DOHH2 (cell line): Measurements from ENCODE around the gene GDF2.

Experiments
- H3F3A ChIP-seq: fragments of 200-600 bp; sonication (generic), shearing (Covaris generic); 2 replicates; pipeline ENCODE4 v1.6.0; 2016; ENCODE audit warnings: antibody characterized with exemption, mild to moderate bottlenecking; ENCODE audit not compliant: control insufficient read depth, insufficient read depth
- H3K27ac ChIP-seq: fragments of 200-600 bp; sonication (generic); 2 replicates; pipeline ENCODE4 v1.5.1; 2014; ENCODE audit warnings: low read depth, mild to moderate bottlenecking, low read length, moderate library complexity
- H3K27me3 ChIP-seq: fragments of 200-600 bp; sonication (generic); 2 replicates; pipeline ENCODE4 v1.6.1; 2014; ENCODE audit warnings: mild to moderate bottlenecking, low read length, mixed read lengths; ENCODE audit not compliant: control insufficient read depth
- H3K36me3 ChIP-seq: fragments of 200-600 bp; sonication (generic); 2 replicates; pipeline ENCODE4 v1.6.1; 2014; ENCODE audit warnings: mild to moderate bottlenecking, low read length, moderate library complexity, mixed read lengths; ENCODE audit not compliant: control insufficient read depth
- H3K4me1 ChIP-seq: fragments of 200-600 bp; sonication (generic); 2 replicates; pipeline ENCODE4 v1.6.1; 2014; ENCODE audit warnings: mild to moderate bottlenecking, low read length, mixed read lengths; ENCODE audit not compliant: control insufficient read depth
- H3K4me2 ChIP-seq: fragments of 200-600 bp; sonication (generic); 2 replicates; pipeline ENCODE4 v1.6.0; 2014; ENCODE audit warnings: mild to moderate bottlenecking, low read length, moderate library complexity
- H3K4me3 ChIP-seq: fragments of 200-600 bp; sonication (generic); 2 replicates; pipeline ENCODE4 v1.5.1; 2014; ENCODE audit warnings: mild to moderate bottlenecking, low read length, mixed read lengths
- H3K79me2 ChIP-seq: fragments of 200-600 bp; sonication (generic); 2 replicates; pipeline ENCODE4 v1.6.1; 2014; ENCODE audit warnings: mild to moderate bottlenecking, low read length, mixed read lengths; ENCODE audit not compliant: control insufficient read depth
- H3K9me2 ChIP-seq: fragments of 200-600 bp; sonication (generic); replicated peaks from 2 replicates; pipeline ENCODE4 v1.6.1; 2014; ENCODE audit warnings: mild to moderate bottlenecking, low read length, mixed read lengths; ENCODE audit not compliant: control insufficient read depth
- H3K9me3 ChIP-seq: fragments of 200-600 bp; sonication (generic); 2 replicates; pipeline ENCODE4 v1.6.1; 2014; ENCODE audit warnings: antibody characterized with exemption, low read length, mixed read lengths; ENCODE audit not compliant: control insufficient read depth, insufficient read depth
- H4K20me1 ChIP-seq: fragments of 200-600 bp; sonication (generic); 2 replicates; pipeline ENCODE4 v1.6.0; 2014; ENCODE audit warnings: low read depth, mild to moderate bottlenecking, antibody characterized with exemption, low read length, moderate library complexity; ENCODE audit not compliant: control insufficient read depth, insufficient read depth
- CTCF ChIP-seq: fragments of 200-600 bp; sonication (generic); IDR thresholded peaks from one replicate; pipeline ENCODE4 v1.5.1; 2014; ENCODE audit warnings: antibody characterized with exemption, mild to moderate bottlenecking, low read depth, low read length; ENCODE audit not compliant: poor library complexity, severe bottlenecking
- EZH2phosphoT487 ChIP-seq: fragments of 200-600 bp; sonication (generic); IDR thresholded peaks from 2 replicates; pipeline ENCODE4 v1.6.1; 2017; ENCODE audit warnings: borderline replicate concordance, mild to moderate bottlenecking, antibody characterized with exemption, low read length, moderate library complexity, mixed read lengths

Gene GDF2

GRCh38 chr10:47306387-47307210 lies 15.7 kb upstream of the GDF2 start:
- no peaks in the 10 kb centered on the region for H3K9me3 ChIP-seq
- no peaks in the 10 kb centered on the region for H3K4me1 ChIP-seq
- TF ChIP-seq EZH2phosphoT487 = no peak
- TF ChIP-seq CTCF = no peak
- no peaks in the 10 kb centered on the region for H4K20me1 ChIP-seq
- H3K9me2 ChIP-seq = no peaks in the 10 kb centered on the region
- no peak overlapping the region for H3K27ac ChIP-seq
- H3K36me3 ChIP-seq = no peaks in the 10 kb centered on the region
- no peak overlapping the region for H3K4me3 ChIP-seq
- H3K79me2 ChIP-seq = no peaks in the 10 kb centered on the region
- H3F3A ChIP-seq = no peaks in the 10 kb centered on the region
- no peak overlapping the region for H3K4me2 ChIP-seq
- no peaks in the 10 kb centered on the region for H3K27me3 ChIP-seq

GRCh38 chr10:47307381-47307780 lies 14.9 kb upstream of the GDF2 start:
- no peak overlapping the region for H3K4me3 ChIP-seq
- H3K4me2 ChIP-seq = no peak overlapping the region
- TF ChIP-seq EZH2phosphoT487 (no peak), CTCF (no peak)
- H3K9me2 ChIP-seq = no peaks in the 10 kb centered on the region
- no peaks in the 10 kb centered on the region for H4K20me1 ChIP-seq
- H3K4me1 ChIP-seq = no peaks in the 10 kb centered on the region
- H3K9me3 ChIP-seq = no peaks in the 10 kb centered on the region
- H3K27ac ChIP-seq = no peak overlapping the region
- H3K36me3 ChIP-seq = no peaks in the 10 kb centered on the region
- no peaks in the 10 kb centered on the region for H3K79me2 ChIP-seq
- no peaks in the 10 kb centered on the region for H3F3A ChIP-seq
- no peaks in the 10 kb centered on the region for H3K27me3 ChIP-seq

- no peak overlapping the region for H3K4me2 ChIP-seq
- H3K9me3 ChIP-seq = no peaks in the 10 kb centered on the region
- no peaks in the 10 kb centered on the region for H3F3A ChIP-seq
- H3K27me3 ChIP-seq = no peaks in the 10 kb centered on the region
- no peaks in the 10 kb centered on the region for H3K36me3 ChIP-seq
- H4K20me1 ChIP-seq = no peaks in the 10 kb centered on the region
- H3K79me2 ChIP-seq = no peaks in the 10 kb centered on the region
- no peaks in the 10 kb centered on the region for H3K4me1 ChIP-seq
- TF ChIP-seq EZH2phosphoT487 (no peak), CTCF (no peak)
- no peaks in the 10 kb centered on the region for H3K9me2 ChIP-seq
- no peak overlapping the region for H3K4me3 ChIP-seq
- no peak overlapping the region for H3K27ac ChIP-seq
Observed at GRCh38 chr10:47308775-47309174, 13.5 kb upstream of the GDF2 start.
